ENCODE measurements around the gene PUS7. TPM values are rescaled to one million over a fixed set of nuclear protein-coding genes. Genes with fewer than 3 reads are reported as not detected.
"Not testable (repeated sequence)": the region's sequence is repeated elsewhere in the genome, so short reads cannot be mapped to it uniquely, and the experiment has no call there.

The PUS7 gene
- total and polyA plus RNA-seq, 4 donors = 3.4 to 17.2 (median 5.0) TPM

GRCh38 chr7:105530546-105530945, 8.5 kb upstream of the PUS7 start:
- Histone ChIP-seq H3K9ac (ENCODE audit: low read depth in 1 of 2, low read length in 2 of 2) (no peak overlapping the region), H3K27me3 (ENCODE audit: control insufficient read depth in 4 of 4, insufficient read depth in 4 of 4, low read length in 3 of 4) (no peaks in the 10 kb centered on the region), H3K4me3 (ENCODE audit: low read depth in 1 of 3, low read length in 3 of 3) (no peak overlapping the region), H3K27ac (ENCODE audit: low read depth in 1 of 2, low read length in 2 of 2) (no peak overlapping the region), H3K4me1 (ENCODE audit: control insufficient read depth in 4 of 4, insufficient read depth in 4 of 4, low read length in 3 of 4) (peaks cover 0 to 17% (median 15%) of the 10 kb centered on the region in 4 donors), H3K36me3 (ENCODE audit: control insufficient read depth in 4 of 4, insufficient read depth in 3 of 4, low read depth in 1 of 4, low read length in 3 of 4) (no peaks in the 10 kb centered on the region), H3K9me3 (ENCODE audit: control insufficient read depth in 4 of 4, low read length in 3 of 4) (no peaks in the 10 kb centered on the region)
- TF ChIP-seq ZBTB33 (IDR thresholded peaks at IDR 0.05) (no peak), FOXA2 (IDR thresholded peaks at IDR 0.05) (no peak), EGR1 (IDR thresholded peaks at IDR 0.05; ENCODE audit: low read depth in 2 of 2) (no peak), CTCF (IDR thresholded peaks at IDR 0.05; ENCODE audit: low read depth, low read length, missing input control) (no peak)
- DNase-seq (ENCODE audit: low spot score) = no peak
- WGBS = 97% methylated on average over 20 of the region's 20 CpGs

- H3K36me3 ChIP-seq (ENCODE audit: control insufficient read depth in 4 of 4, insufficient read depth in 3 of 4, low read depth in 1 of 4, low read length in 3 of 4) = no peaks in the 10 kb centered on the region
- no peak for TF ChIP-seq YY1 (IDR thresholded peaks at IDR 0.05)
- no peak for TF ChIP-seq HNF4A (conservative IDR thresholded peaks at IDR 0.05)
- no peak for TF ChIP-seq FOXA1 (IDR thresholded peaks at IDR 0.05)
- TF ChIP-seq CTCF (IDR thresholded peaks at IDR 0.05; ENCODE audit: low read depth, low read length, missing input control) = no peak
- TF ChIP-seq FOXA2 (IDR thresholded peaks at IDR 0.05) = no peak
- no peak for TF ChIP-seq JUND (IDR thresholded peaks at IDR 0.05)
- TF ChIP-seq GABPA (IDR thresholded peaks at IDR 0.05 in 1 of 2, conservative IDR thresholded peaks at IDR 0.05 in 1 of 2) = no peak
- no peak for TF ChIP-seq SP1 (IDR thresholded peaks at IDR 0.05)
- TF ChIP-seq ZBTB33 (IDR thresholded peaks at IDR 0.05) = no peak
- no peak for TF ChIP-seq NR2F2 (IDR thresholded peaks at IDR 0.05)
- no peak for TF ChIP-seq RXRA (IDR thresholded peaks at IDR 0.05)
- no peak for TF ChIP-seq HNF4G (IDR thresholded peaks at IDR 0.05)
- no peak for TF ChIP-seq RAD21 (IDR thresholded peaks at IDR 0.05)
- TF ChIP-seq MAX (IDR thresholded peaks at IDR 0.05) = no peak
- H3K4me1 ChIP-seq (ENCODE audit: control insufficient read depth in 4 of 4, insufficient read depth in 4 of 4, low read length in 3 of 4) = peaks cover 0 to 17% (median 15%) of the 10 kb centered on the region in 4 donors
- H3K4me3 ChIP-seq (ENCODE audit: low read depth in 1 of 3, low read length in 3 of 3) = no peak overlapping the region
- H3K27ac ChIP-seq (ENCODE audit: low read depth in 1 of 2, low read length in 2 of 2) = no peak overlapping the region
- H3K9me3 ChIP-seq (ENCODE audit: control insufficient read depth in 4 of 4, low read length in 3 of 4) = no peaks in the 10 kb centered on the region
- no peak for DNase-seq (ENCODE audit: low spot score)
- no peak overlapping the region for H3K9ac ChIP-seq (ENCODE audit: low read depth in 1 of 2, low read length in 2 of 2)
- H3K27me3 ChIP-seq (ENCODE audit: control insufficient read depth in 4 of 4, insufficient read depth in 4 of 4, low read length in 3 of 4) = no peaks in the 10 kb centered on the region
- WGBS = 93% methylated on average over 10 of the region's 10 CpGs
These were observed 8.1 kb upstream of the PUS7 start for GRCh38 chr7:105530126-105530525.

- not testable (repeated sequence) for H3K9ac ChIP-seq (ENCODE audit: low read depth in 1 of 2, low read length in 2 of 2); H3K4me3 ChIP-seq (ENCODE audit: low read depth in 1 of 3, low read length in 3 of 3); DNase-seq (ENCODE audit: low spot score); H3K27me3 ChIP-seq (ENCODE audit: control insufficient read depth in 4 of 4, insufficient read depth in 4 of 4, low read length in 3 of 4); H3K9me3 ChIP-seq (ENCODE audit: control insufficient read depth in 4 of 4, low read length in 3 of 4); H3K27ac ChIP-seq (ENCODE audit: low read depth in 1 of 2, low read length in 2 of 2); H3K4me1 ChIP-seq (ENCODE audit: control insufficient read depth in 4 of 4, insufficient read depth in 4 of 4, low read length in 3 of 4); H3K36me3 ChIP-seq (ENCODE audit: control insufficient read depth in 4 of 4, insufficient read depth in 3 of 4, low read depth in 1 of 4, low read length in 3 of 4)
- 97% methylated on average over 5 of the region's 5 CpGs for WGBS
These were observed 5.7 kb upstream of the PUS7 start for GRCh38 chr7:105527737-105528136.

All from liver (tissue), 9 donors.